NCI-H2196 treated with DMSO at 0.1 percent for 48 hours (cell line): ENCODE data around the gene KLF13.

ENCODE experiments used
- DNase-seq: peaks from one replicate; lab custom pipeline; 2025; ENCODE audit not compliant: unreplicated experiment; lab: John Stamatoyannopoulos, UW

Gene KLF13

DNA sequence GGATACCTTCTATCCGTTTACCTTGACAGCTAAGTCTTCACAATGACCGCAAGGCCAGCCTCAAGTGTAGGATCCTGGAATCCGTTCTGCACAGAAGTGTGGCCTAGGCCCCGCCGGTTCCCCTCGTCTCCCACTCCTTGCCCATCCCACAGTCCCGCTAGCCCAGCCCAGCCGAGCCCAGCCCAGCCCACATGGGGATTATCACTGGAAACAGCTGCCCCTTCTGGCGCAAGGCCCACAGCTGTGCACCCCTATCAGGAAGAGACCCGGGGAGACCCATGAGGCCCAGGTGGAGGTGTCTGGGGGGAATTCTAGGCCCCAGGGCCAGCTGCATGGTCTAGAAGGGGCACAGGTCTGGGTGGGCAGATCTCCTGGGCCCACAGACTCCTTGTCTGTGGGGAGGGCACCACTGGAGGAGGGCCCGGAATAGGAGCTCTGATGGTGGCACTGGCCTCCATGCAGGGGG, 27.9 kb upstream of the KLF13 start:
- DNase-seq: no peak

DNA sequence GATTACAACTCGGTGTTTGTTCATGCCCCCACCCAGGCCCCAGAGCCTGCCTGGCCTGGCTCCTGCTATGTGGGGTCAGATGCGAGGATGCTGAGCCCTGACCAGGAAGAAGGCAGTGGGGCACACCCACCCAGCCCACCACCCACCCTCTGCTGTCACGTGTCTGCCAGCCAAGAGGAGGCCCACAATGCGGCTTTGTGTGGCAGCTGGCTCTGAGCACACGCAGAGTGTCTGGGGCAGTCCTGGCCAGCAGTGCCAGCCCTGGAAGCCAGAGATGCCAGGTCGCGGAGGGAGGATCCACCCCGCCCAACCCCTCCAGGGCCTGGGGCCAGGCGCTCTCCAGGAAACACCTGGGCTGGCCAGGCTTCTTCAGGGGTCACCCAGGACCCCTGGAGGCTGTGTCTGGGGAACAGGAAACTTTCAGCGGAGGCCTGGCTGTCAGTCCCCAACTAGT, 26.4 kb upstream of the KLF13 start:
- DNase-seq: peak; percentile 7

DNA sequence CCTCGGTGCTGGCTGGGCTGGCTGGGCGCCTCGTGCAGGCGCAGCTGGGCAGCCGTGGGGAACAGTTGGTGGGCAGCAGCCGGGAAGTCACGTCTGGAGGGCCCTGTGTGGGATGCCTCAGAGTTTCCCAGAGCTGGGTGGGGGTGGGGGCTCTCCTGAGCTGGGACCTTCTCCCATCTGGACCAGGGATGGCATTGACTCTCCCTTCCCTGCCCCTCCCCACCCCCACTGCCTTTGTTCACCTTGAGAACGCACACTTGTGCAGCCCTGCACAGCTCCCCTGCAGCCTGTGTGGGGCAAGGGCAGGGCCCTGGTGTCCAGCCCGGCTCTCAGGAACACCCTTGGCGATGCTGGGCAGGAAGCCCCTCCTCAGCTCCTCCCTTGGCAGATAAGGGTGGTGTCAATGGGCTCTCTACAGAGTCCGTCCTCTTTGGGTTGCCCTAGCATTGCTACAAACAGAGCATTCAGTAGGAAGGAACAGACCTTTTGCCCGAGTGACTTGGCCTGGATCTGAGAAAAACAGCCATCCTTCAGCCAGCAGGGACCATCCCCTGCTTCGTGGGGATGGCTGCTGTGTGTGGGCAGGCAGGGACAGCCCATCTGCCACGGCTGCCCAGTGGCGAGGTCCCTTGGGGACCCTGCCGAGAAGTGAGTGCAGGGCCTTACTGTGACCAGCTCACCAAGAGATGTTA, 25.5 kb upstream of the KLF13 start:
- no peak for DNase-seq

DNA sequence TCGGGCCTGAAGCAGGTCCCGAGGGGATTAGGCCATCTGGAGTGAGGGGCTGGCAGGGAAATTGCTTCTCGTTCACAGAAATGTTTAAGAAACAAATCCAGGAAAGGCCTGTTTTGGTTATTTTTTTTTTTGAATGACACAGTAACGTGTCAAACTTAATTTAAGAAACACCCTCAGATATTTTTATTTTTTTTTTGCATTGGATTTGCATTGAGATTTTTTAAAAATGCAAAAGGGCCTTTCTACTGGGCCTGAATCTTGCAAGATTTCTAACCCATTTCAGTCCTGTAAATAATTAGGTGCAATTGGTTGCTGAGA, 25.0 kb upstream of the KLF13 start:
- no peak for DNase-seq

DNA sequence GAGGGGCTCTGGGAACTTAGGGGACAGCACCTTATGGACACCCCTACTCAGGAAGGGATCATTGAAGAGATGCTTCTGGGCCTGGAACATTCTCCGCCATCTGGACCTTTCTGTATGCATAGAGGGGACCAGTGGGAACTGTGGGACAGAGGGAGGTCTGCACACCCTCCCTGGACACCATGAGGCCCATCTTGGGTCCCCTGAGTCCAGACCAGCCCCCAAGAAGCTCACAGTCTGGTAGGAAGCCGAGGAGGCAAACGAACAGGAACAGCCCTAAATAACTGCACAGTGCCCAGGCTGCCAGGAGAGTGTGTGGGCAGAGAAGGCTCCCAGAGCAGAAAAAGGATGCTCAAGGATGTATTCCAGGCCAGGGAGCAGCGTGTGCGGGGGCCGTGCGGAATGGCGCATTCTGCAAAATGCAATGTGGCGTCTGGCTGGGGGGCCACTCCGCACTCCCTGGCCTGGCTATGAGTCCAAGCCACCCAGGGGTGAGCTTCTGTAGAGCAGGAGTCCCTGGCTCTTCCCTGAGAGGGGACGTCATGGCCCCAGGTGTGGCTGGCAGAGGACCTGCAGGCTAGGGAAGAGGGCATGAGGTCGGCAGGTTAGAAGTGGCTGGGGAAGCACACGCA, 24.5 kb upstream of the KLF13 start:
- DNase-seq: no peak

DNA sequence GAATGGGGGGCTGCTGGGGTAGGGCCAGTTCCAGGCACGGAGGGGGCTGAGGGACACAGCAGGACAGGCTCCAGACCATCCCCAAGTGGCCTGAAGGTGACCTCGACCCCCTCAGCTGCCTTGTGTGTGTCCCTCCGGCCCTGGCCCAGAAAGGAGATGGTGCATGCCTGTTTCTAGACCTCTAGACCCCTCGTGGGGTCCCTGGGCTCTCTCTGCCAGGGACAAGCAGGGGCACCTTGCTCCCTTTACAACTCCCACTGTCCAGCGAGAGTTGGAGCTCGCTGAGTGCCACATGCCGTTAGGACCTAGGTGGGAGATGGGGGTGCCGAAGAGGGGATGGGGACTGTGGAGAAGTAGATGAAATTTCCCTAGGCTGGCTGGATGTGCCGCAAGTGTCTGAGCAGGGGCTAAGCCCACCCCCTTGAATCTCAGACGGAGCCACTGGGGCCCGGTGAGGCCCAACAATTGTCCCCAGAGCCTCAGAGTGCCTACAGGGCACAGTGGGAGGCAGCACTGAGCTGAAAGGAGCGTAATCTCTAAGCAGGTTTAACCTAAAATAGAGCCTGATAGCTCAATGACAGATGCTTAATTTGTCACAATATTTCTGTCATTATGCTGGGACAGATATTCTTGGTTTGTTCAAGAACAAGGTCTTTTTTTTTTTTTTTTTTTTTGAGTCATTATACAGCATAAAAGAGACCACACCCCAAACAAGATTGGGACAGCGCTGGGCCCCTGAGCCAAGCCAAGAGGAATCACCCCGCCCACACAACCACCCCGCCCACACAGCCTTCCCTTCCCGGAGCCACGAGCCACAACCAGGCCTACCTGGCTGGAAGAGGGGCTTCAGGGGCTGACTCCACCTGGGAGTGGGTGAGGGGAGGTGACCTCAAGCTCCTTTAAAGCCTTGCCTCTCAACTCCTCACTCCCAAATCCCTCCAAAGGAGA, 23.6 kb upstream of the KLF13 start:
- DNase-seq: no peak

DNA sequence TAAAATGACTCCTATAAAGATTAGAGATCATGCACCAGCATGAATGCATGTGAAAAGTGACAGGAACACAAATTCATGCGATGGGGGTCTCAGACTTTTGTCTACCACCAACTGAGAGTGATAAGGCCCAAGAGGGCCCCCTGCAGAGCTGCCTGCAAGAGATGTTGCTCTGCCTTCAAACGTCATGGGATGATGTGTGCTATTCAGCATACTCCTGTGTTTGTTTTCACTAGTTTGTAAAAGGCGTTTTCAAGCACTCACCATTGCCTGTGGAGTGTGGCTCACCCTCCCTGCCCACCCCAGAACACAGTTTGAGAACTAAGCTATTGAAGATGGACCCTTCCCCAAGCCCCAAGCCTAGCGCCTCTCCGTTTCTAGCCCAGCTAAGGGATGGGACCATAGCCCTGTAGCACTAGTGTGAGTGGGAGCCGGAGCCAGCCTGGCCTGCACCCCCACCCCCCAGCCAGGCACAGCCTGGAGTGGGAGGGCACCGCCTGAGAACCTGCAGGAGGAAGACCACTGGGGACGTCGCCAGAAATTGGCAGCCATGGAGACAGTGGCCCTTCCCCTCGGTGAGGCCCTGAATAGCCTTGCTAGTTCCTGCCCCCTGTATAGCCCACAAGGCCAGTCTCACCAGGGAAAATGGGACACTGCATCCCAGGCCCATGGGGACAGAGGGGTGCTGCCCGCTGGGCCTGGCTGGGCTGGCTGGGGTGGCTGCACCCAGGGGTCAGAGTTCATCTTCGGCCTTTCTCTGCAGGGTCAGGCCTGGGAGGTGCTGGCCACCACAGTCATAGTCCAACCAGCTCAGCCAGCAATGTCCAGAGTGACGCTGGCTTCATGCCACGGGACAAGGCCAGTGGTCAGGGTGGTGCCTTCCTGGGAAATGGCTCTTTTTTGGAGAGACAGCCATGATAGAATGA, 22.6 kb upstream of the KLF13 start:
- no peak for DNase-seq

DNA sequence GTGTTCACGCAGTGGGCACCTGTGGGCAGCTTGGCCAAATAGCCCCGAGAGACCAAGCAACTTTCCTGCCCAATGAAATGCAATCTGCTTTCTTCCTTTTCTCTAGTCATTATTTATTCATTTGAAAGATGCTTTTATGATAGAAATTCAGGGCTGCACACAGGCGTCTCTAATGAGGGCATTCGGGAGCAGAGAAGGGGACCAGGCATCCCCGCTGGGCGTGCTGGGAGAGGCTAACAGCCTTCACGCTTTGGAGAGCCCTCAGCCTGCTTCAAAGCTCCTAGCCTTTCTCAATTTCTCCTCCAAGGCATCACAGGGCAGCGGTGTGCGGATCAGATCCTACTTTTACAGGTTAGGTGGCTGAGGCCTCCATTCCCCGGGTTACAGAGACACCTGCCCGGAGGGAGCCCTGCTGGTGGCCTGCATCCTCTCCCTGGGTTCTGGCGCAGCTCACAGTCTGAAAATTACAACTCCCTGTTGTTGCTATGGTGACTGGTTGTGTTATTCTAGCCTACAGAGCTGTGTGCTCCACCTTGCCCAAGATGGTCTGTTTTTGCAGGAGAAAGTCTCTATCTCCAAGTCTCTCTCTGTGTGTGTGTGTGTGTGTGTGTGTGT, 21.8 kb upstream of the KLF13 start:
- DNase-seq: no peak

DNA sequence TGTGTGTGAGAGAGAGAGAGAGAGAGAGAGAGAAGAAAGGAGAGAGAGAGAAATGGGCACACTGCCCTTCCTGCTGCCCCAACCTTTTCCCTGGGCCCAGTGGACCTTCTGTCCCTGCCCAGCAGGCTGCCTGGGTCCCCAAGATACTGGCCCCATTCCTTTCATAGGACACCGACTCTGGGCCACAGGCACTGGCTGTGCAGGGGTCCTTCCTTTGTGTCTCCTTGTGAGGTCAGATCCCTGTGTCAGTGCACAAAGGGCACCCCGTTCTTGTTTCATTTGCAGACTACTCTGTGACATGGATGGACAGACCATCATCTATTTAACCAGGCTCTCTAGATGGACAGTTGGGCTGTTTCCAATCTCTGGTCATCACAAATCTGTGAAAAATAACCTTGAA, 21.3 kb upstream of the KLF13 start:
- no peak for DNase-seq

DNA sequence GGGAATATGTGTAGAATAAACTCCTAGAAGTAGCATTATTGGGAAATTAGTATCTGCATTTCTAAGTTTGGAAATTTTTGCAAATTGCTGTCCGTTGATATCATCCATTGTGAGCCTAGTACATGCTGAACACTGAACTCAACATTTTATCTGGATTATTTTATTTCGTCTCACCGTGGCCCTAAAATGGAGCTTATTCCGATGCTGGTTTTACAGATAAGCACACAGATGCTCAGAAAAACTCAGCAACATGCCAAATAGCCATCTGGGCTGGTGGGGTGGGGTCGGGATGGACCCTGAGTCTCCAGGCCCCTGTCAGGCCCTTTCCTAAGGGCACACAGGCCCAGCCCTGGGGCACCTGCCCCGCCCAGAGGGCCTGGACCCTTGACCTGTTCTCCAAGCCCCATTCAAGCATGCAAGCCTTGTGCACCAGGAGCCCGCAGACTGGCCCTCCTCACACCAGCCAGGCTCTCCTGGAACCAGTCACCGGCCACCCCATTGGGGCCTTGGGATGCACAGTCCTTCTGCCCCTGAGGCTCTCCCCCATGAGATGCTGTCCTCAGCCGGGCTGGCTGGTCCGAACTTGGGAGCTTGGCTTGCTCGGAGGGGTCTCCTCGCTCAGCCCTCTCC, 20.7 kb upstream of the KLF13 start:
- no peak for DNase-seq

DNA sequence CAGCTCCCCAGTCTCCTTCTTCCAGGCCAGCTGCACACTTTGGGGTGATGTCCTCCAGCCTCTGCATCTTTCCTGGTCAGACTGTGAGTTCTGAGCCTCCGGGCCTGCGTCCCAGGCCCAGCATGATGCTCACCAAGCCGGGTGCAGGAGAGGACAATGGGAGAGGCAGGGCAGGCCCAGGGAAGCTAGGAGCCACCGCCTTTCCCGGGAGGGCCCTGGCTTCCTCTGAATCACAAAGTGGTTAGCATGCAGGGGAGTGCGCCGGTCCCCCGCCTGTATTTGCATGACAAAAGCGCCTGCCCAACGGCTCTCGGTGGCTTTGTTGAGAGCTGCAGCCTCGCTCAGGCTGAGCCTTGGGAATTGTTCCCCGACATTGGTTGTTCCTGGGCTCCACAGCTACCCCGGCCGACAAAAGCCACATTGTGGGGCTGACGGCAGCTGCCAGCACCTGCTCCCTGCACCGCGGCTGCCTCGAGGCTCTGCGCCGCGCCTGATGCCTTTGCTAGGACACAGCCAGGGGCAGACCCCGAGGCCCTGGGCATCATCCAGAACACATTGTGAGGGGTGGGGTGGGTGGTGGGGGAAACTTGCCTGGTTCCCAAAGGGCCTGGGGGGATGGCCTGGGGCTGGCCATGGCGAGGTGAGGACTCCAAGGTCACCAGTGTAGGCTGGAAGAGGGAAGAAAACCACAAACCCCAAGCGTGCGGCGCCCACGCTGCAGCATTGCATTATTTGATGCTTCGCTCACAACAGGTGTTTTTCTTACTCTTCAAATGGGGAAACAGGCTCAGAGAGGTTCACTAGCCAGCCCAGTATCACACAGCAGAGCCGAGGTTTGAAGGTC, 20.0 kb upstream of the KLF13 start:
- no peak for DNase-seq

DNA sequence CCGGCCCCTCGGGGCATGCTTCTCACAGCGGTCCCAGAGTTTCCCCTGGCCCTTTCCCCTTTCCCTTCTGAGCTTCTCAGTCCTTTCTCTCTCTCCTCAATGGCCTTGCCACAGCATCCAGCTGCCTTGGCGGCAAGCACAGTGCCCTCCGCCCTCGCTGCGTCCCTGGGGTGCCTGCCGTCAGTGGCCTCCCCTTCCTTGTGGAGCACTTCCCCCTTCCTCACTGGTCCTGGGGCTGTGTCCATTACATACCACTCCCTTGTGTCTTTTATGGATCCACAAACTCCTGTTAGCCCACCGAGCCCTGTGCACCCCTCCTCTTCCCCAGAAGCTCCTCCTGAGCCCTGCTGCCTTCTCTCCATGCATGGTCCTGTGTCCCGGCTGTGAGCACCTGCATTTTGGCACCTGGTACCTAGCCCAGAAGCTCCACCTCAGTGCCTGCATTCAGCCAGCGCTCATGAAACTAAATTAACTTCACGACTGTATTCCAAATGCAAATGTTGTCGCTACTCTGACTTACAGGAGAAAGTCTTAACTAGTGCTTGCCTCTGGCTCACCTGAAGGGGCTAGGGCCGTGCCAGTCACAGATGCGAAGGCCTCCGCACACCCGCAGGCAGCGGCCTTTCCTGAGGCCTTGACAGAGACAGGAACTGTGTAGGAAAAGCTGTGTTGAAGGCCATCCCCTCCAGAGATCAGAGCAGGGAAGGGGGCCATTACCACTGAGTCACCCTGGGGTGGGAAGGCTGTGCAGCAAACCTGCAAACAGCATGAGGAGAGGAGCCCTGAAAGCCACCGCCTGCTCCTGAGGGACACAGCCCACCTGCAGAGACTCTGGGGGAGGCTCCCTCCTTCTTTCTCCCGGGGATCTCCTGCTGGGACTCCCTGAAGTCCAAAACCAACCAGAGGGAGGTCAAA, 19.1 kb upstream of the KLF13 start:
- DNase-seq: no peak

DNA sequence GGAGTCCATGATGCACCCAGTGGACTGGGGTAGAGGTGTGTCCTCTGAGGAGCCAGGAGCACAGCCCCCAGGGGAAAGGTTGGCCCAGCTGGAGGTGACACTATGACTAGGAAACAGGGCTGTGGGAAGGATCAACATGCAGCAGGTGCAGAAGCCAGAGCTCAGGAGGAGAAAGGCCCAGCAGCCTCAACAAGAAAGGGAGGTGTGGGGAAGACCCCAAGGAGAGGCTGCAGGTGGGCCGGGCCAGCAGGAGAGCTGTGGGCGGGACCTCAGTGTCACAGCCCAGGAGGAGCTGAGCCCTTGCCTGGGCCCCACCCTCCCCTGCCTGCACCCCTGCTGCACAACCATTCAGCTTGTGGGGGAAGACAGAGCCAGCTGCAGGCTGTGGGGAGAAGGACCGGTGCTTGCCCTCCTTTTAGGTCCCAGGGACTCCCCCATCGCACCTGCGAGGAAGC, 18.4 kb upstream of the KLF13 start:
- no peak for DNase-seq

DNA sequence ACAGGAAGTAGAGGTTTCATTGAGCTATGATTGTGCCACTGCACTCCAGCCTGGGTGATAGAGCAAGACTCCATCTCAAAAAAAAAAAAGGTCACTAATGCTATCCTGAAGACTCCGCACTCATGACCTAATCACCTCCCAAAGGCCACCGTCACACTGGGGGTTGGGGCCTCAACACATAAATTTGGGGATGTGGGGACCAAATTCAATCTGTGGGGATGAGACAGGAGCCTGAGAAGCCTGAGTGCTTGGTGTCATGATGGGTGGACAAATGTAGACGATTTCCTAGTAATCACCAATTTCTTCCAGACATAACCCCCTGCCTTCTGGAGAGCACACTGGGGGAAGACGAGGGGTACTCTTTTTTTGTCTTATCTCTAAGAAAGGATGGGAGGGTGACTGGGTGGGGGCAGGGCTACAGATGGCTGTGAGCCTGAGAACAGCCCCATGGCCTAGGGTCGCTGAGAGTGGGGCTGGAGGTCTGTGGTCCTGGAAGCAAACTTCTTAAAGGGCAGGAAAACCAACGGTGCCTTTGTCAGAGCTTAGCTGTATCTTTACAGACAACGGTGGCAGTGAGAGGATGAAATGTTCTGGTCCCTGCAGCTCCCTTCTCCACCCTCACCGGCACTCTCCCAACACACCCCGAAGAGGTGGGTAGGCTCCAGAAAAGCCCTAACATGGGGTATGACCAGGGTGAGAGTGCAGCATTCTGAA, 16.6 kb upstream of the KLF13 start:
- no peak for DNase-seq

DNA sequence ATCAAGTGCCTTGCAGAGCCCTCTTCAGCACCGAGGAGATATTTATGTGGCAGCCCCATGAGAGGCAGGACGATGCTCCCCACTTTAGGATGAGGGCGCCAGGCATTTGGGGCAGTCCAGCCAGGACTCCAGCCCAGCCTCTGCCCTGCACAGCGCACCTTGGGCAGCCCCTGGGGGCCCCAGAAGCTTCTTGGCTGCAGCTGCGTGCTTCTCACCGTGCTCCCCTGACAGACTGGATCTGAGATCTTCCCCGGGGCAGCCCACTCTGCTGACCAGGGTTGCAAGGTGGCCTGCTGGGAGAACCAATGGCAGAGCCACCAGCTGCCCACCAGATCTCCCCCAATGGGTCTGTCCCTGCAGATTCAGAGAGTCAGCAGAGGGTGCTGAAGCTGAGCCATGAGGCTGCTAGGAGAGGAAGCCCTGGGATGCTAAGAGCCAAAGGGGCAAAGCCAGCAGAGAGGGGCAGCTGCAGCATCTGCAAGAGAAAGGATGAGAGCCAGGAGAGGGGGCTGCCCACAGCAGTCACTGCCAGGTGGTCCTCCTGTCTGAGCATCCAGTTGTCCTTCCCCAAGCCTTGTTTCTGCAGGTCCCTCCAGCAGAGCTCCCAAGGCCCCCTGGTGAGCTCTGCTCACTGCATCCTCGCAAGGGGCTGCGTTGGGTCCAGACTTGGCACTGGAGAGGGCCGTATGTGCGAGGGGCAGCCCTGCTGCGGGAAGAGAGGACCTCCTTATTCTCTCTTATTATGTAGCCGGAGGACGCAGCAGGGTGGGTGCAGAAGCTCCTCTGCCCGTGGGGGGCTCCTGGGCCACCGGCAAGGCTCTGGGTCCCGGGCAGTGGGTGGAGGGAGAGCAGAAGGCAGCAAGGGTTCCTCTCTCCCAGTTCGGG, 14.7 kb upstream of the KLF13 start:
- no peak for DNase-seq

DNA sequence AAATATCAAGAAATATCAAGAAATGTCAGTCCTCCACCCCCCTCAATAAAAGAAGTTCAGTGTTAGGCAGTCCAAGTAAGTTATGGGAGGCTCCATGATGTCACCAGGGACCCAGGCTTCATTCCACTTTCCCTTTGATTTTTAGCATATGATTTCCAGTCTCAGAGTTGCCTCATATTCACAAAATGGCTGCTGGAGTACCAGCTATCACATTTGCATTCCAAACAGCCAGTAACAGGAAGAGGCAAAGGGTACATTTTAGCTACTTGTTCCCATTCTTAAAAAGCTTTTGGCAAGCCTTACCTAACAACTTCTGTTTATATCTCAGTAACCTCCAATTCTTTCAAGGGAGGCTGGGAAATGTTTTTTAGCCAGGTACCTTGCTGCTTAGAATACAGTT, 13.4 kb upstream of the KLF13 start:
- no peak for DNase-seq
